ENCODE results near the gene EML5. TPM values are rescaled to one million over a fixed set of nuclear protein-coding genes. Genes with fewer than 3 reads are reported as not detected.

EML5 gene
- total RNA-seq, 1 donor from 2014 or later = 1.0 TPM

DNA sequence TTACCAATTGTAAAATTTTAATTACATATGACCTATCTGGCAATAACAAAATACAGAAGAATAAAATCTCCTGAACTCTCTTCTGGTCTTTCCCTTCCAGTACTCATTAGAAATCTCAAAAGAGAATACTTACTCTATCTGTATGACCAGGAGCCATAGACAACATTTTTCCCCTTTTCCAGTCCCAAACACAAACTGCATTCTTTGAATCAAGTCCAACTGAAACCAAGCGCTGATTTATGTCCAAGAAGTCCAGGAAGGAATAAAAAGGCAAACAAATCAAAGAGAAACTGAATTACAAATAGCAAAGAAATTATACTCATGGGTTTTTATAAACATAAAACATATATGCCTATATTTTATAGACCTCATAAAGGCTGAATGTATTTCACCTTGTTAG is 46.7 kb downstream of the EML5 start:
- Histone ChIP-seq H3K4me1 (ENCODE audit: control insufficient read depth in 3 of 3, insufficient read depth in 3 of 3, low read length in 3 of 3) (no peaks in the 10 kb centered on the region), H3K9ac (ENCODE audit: low read depth in 1 of 3, low read length in 3 of 3) (no peak overlapping the region), H3K9me3 (ENCODE audit: control insufficient read depth in 3 of 3, low read length in 3 of 3) (no peaks in the 10 kb centered on the region), H3K27me3 (ENCODE audit: control insufficient read depth in 3 of 3, insufficient read depth in 3 of 3, low read length in 3 of 3) (no peaks in the 10 kb centered on the region), H3K4me3 (ENCODE audit: low read length in 3 of 3) (no peak overlapping the region), H3K27ac (ENCODE audit: low read depth, low read length) (no peak overlapping the region), H3K36me3 (ENCODE audit: control insufficient read depth in 3 of 3, insufficient read depth in 3 of 3, low read length in 3 of 3) (no peaks in the 10 kb centered on the region)

DNA sequence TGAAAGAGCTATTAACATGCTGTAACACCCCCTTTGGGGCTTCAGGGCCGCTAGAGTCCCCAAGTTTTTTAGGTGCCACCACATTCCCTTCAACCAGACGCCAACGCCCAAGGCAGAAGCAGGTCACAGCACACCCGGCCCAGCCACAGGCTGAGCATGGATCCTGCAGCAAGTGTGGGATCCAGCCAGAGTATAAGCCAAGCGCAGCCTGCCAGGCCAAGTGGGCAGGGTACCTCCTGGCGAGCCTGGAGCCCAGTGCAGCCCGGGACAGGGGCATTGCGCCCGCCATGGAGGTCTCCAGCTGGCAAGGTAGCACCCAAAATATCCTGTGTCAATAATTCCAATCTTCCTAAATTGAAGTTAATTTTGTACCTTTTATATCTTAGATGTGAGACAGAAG is 55.5 kb downstream of the EML5 start:
- H3K9ac ChIP-seq (ENCODE audit: low read depth in 1 of 3, low read length in 3 of 3) = no peak overlapping the region
- no peaks in the 10 kb centered on the region for H3K36me3 ChIP-seq (ENCODE audit: control insufficient read depth in 3 of 3, insufficient read depth in 3 of 3, low read length in 3 of 3)
- H3K27ac ChIP-seq (ENCODE audit: low read depth, low read length) = no peak overlapping the region
- H3K9me3 ChIP-seq (ENCODE audit: control insufficient read depth in 3 of 3, low read length in 3 of 3) = no peaks in the 10 kb centered on the region
- H3K4me3 ChIP-seq (ENCODE audit: low read length in 3 of 3) = no peak overlapping the region
- H3K4me1 ChIP-seq (ENCODE audit: control insufficient read depth in 3 of 3, insufficient read depth in 3 of 3, low read length in 3 of 3) = no peaks in the 10 kb centered on the region
- H3K27me3 ChIP-seq (ENCODE audit: control insufficient read depth in 3 of 3, insufficient read depth in 3 of 3, low read length in 3 of 3) = no peaks in the 10 kb centered on the region

DNA sequence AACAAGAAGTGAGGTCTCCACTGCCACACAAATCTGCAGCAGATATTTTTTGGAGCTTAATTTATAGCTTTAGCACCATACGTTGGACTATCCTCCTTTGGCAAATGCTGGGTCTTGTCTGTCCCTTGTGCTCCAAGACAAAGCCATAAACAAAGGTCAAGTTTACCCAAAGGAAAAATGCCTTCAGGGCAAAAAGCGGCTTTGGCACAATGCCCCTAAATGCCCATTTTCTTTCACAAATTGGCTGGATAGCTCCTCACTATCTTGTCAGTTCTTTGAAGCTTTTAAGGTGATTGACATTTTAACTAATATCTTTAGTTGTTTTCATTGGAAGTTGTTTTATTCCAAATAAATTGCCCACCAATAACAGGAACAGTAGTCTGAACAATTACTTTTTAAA is 59.6 kb downstream of the EML5 start:
- H3K36me3 ChIP-seq (ENCODE audit: control insufficient read depth in 3 of 3, insufficient read depth in 3 of 3, low read length in 3 of 3) = no peaks in the 10 kb centered on the region
- no peaks in the 10 kb centered on the region for H3K9me3 ChIP-seq (ENCODE audit: control insufficient read depth in 3 of 3, low read length in 3 of 3)
- H3K9ac ChIP-seq (ENCODE audit: low read depth in 1 of 3, low read length in 3 of 3) = no peak overlapping the region
- no peak overlapping the region for H3K27ac ChIP-seq (ENCODE audit: low read depth, low read length)
- H3K4me1 ChIP-seq (ENCODE audit: control insufficient read depth in 3 of 3, insufficient read depth in 3 of 3, low read length in 3 of 3) = no peaks in the 10 kb centered on the region
- H3K4me3 ChIP-seq (ENCODE audit: low read length in 3 of 3) = no peak overlapping the region
- no peaks in the 10 kb centered on the region for H3K27me3 ChIP-seq (ENCODE audit: control insufficient read depth in 3 of 3, insufficient read depth in 3 of 3, low read length in 3 of 3)

DNA sequence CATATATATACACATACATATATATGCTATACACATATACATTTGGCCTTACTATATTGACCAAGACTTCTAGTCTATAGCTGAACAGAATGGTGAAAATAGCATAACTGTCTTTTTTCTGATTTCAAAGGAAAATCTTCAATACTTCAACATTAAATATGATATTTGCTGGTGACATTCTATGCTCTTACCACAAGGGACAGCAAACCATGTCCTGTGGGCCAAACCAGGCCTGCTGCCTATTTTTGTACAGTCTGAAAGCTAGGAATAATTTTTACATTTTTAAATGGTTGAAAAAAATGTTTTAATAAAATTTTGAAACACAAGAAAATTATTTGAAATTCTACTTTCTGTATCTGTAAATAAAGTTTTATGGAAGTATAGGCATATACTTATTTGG is 63.6 kb downstream of the EML5 start:
- H3K4me1 ChIP-seq (ENCODE audit: control insufficient read depth in 3 of 3, insufficient read depth in 3 of 3, low read length in 3 of 3) = no peaks in the 10 kb centered on the region
- no peaks in the 10 kb centered on the region for H3K9me3 ChIP-seq (ENCODE audit: control insufficient read depth in 3 of 3, low read length in 3 of 3)
- no peak overlapping the region for H3K9ac ChIP-seq (ENCODE audit: low read depth in 1 of 3, low read length in 3 of 3)
- no peaks in the 10 kb centered on the region for H3K27me3 ChIP-seq (ENCODE audit: control insufficient read depth in 3 of 3, insufficient read depth in 3 of 3, low read length in 3 of 3)
- H3K4me3 ChIP-seq (ENCODE audit: low read length in 3 of 3) = no peak overlapping the region
- H3K36me3 ChIP-seq (ENCODE audit: control insufficient read depth in 3 of 3, insufficient read depth in 3 of 3, low read length in 3 of 3) = no peaks in the 10 kb centered on the region
- H3K27ac ChIP-seq (ENCODE audit: low read depth, low read length) = no peak overlapping the region

DNA sequence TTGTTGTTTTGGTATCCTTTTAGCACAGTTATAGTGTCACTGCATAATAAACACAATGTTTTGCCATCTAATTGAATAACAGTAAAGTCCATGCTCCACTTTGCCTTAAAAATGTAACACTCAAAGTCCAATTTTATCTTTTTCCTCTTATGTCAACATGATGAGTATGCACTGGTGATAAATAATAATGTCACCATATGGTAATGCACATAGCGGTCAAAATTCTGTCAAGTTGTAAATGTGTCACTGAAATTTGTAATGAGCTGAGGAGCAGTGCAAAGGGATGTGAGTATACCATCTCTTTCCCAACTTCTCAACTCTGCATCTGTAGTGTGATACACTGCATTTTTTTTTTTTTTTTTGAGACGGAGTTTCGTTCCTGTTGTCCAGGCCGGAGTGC is 65.7 kb downstream of the EML5 start:
- H3K9ac ChIP-seq (ENCODE audit: low read depth in 1 of 3, low read length in 3 of 3) = no peak overlapping the region
- H3K4me3 ChIP-seq (ENCODE audit: low read length in 3 of 3) = no peak overlapping the region
- no peaks in the 10 kb centered on the region for H3K27me3 ChIP-seq (ENCODE audit: control insufficient read depth in 3 of 3, insufficient read depth in 3 of 3, low read length in 3 of 3)
- H3K36me3 ChIP-seq (ENCODE audit: control insufficient read depth in 3 of 3, insufficient read depth in 3 of 3, low read length in 3 of 3) = no peaks in the 10 kb centered on the region
- no peaks in the 10 kb centered on the region for H3K9me3 ChIP-seq (ENCODE audit: control insufficient read depth in 3 of 3, low read length in 3 of 3)
- no peak overlapping the region for H3K27ac ChIP-seq (ENCODE audit: low read depth, low read length)
- no peaks in the 10 kb centered on the region for H3K4me1 ChIP-seq (ENCODE audit: control insufficient read depth in 3 of 3, insufficient read depth in 3 of 3, low read length in 3 of 3)

DNA sequence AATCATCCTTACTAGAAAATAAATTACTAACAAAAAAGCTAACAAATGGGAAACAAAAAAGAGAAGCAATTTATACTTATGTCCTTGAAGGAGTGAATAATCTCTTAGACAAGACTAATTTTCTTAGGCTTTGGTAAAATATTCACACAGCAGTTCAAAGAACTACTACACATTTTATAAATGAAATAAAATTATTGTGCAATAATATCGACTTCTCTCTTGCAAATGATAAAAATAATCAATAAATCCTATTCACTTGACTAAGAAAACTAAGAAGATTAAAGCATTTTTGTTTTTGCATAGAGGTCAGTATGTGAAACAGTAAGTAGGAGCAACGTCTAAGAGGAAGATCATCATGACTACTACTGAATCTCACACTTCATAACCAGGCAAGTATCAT is 82.0 kb downstream of the EML5 start:
- no peak overlapping the region for H3K9ac ChIP-seq (ENCODE audit: low read depth in 1 of 3, low read length in 3 of 3)
- no peaks in the 10 kb centered on the region for H3K27me3 ChIP-seq (ENCODE audit: control insufficient read depth in 3 of 3, insufficient read depth in 3 of 3, low read length in 3 of 3)
- no peak overlapping the region for H3K27ac ChIP-seq (ENCODE audit: low read depth, low read length)
- H3K4me3 ChIP-seq (ENCODE audit: low read length in 3 of 3) = no peak overlapping the region
- no peaks in the 10 kb centered on the region for H3K36me3 ChIP-seq (ENCODE audit: control insufficient read depth in 3 of 3, insufficient read depth in 3 of 3, low read length in 3 of 3)
- no peaks in the 10 kb centered on the region for H3K4me1 ChIP-seq (ENCODE audit: control insufficient read depth in 3 of 3, insufficient read depth in 3 of 3, low read length in 3 of 3)
- H3K9me3 ChIP-seq (ENCODE audit: control insufficient read depth in 3 of 3, low read length in 3 of 3) = no peaks in the 10 kb centered on the region

DNA sequence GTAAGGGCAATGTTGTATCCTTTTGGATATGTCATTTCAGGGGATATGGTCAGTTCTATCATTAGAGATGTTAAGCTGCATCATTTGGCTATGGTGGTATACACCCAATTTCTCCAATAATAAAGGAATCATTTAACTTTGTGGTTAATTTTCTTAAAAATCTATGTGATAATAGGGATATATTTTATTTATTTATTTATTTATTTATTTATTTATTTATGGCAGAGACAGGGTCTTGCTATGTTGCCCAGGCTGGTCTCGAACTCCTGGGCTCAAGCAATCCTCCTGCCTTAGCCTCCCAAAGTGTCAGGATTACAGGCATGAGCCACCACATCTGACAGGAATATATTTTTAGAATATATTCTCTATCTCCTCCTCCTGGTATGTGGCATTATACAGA is 85.7 kb downstream of the EML5 start:
- Histone ChIP-seq H3K9ac (ENCODE audit: low read depth in 1 of 3, low read length in 3 of 3) (no peak overlapping the region), H3K9me3 (ENCODE audit: control insufficient read depth in 3 of 3, low read length in 3 of 3) (no peaks in the 10 kb centered on the region), H3K27me3 (ENCODE audit: control insufficient read depth in 3 of 3, insufficient read depth in 3 of 3, low read length in 3 of 3) (no peaks in the 10 kb centered on the region), H3K4me3 (ENCODE audit: low read length in 3 of 3) (no peak overlapping the region), H3K27ac (ENCODE audit: low read depth, low read length) (no peak overlapping the region), H3K36me3 (ENCODE audit: control insufficient read depth in 3 of 3, insufficient read depth in 3 of 3, low read length in 3 of 3) (no peaks in the 10 kb centered on the region), H3K4me1 (ENCODE audit: control insufficient read depth in 3 of 3, insufficient read depth in 3 of 3, low read length in 3 of 3) (no peaks in the 10 kb centered on the region)

DNA sequence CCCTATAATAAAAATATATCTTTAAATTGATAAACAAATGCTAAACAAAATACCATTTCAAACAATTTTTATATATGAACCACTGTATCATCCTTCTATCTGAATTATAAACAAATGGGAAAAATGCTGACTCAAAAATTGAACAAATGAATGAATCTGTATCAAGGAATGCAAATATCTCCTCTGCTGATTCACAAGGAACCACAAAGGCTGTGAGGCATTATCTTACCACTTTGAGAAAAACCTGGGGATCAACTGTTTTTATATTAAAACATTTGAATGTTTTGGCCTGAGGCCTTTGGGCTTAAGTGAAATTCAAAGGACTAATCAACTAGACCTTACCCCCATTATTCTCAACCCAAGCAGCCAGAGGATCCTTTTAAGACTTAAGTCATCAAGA is 86.3 kb downstream of the EML5 start:
- Histone ChIP-seq H3K27ac (ENCODE audit: low read depth, low read length) (no peak overlapping the region), H3K4me1 (ENCODE audit: control insufficient read depth in 3 of 3, insufficient read depth in 3 of 3, low read length in 3 of 3) (no peaks in the 10 kb centered on the region), H3K9me3 (ENCODE audit: control insufficient read depth in 3 of 3, low read length in 3 of 3) (no peaks in the 10 kb centered on the region), H3K9ac (ENCODE audit: low read depth in 1 of 3, low read length in 3 of 3) (no peak overlapping the region), H3K36me3 (ENCODE audit: control insufficient read depth in 3 of 3, insufficient read depth in 3 of 3, low read length in 3 of 3) (no peaks in the 10 kb centered on the region), H3K4me3 (ENCODE audit: low read length in 3 of 3) (no peak overlapping the region), H3K27me3 (ENCODE audit: control insufficient read depth in 3 of 3, insufficient read depth in 3 of 3, low read length in 3 of 3) (no peaks in the 10 kb centered on the region)

DNA sequence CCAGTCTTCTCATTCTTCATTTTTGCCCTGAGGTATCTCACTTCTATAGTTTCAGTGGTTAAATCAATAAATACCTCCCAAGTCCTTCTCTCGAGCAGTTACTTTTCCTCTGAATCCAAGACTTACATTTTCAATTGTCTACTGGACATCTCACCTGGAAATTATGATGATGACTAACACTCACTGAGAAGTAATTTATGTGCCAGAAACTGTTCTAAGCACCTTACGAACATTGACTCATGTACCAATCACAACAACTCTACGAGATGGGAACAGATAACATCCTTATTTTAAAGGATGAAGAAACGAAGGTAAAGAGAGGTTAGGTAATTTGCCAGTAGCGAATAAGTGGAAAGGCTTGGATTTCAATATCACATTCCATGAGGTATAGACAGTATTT is 94.1 kb downstream of the EML5 start:
- no peaks in the 10 kb centered on the region for H3K27me3 ChIP-seq (ENCODE audit: control insufficient read depth in 3 of 3, insufficient read depth in 3 of 3, low read length in 3 of 3)
- no peak overlapping the region for H3K4me3 ChIP-seq (ENCODE audit: low read length in 3 of 3)
- no peaks in the 10 kb centered on the region for H3K9me3 ChIP-seq (ENCODE audit: control insufficient read depth in 3 of 3, low read length in 3 of 3)
- no peak overlapping the region for H3K9ac ChIP-seq (ENCODE audit: low read depth in 1 of 3, low read length in 3 of 3)
- H3K36me3 ChIP-seq (ENCODE audit: control insufficient read depth in 3 of 3, insufficient read depth in 3 of 3, low read length in 3 of 3) = no peaks in the 10 kb centered on the region
- no peak overlapping the region for H3K27ac ChIP-seq (ENCODE audit: low read depth, low read length)
- no peaks in the 10 kb centered on the region for H3K4me1 ChIP-seq (ENCODE audit: control insufficient read depth in 3 of 3, insufficient read depth in 3 of 3, low read length in 3 of 3)

DNA sequence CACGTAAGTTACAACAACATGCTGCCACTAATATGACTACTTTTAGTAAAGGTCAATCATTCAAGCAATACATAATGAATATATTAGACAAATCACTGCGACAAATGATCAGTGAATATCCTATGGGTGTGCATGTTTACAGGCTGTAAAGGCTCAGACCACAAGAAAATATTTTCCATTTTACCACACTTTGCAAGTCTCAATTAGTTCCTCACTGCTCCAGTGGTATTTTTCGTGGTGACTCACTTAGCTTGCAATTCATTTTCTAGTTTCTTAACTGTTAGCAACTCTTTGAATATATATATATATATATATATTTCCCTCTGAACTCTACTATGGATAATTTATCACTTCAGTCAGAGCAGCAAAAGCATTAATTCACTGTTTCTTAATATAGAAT is 96.9 kb downstream of the EML5 start:
- Histone ChIP-seq H3K27ac (ENCODE audit: low read depth, low read length) (no peak overlapping the region), H3K9ac (ENCODE audit: low read depth in 1 of 3, low read length in 3 of 3) (no peak overlapping the region), H3K36me3 (ENCODE audit: control insufficient read depth in 3 of 3, insufficient read depth in 3 of 3, low read length in 3 of 3) (no peaks in the 10 kb centered on the region), H3K9me3 (ENCODE audit: control insufficient read depth in 3 of 3, low read length in 3 of 3) (no peaks in the 10 kb centered on the region), H3K4me3 (ENCODE audit: low read length in 3 of 3) (no peak overlapping the region), H3K27me3 (ENCODE audit: control insufficient read depth in 3 of 3, insufficient read depth in 3 of 3, low read length in 3 of 3) (no peaks in the 10 kb centered on the region), H3K4me1 (ENCODE audit: control insufficient read depth in 3 of 3, insufficient read depth in 3 of 3, low read length in 3 of 3) (no peaks in the 10 kb centered on the region)

DNA sequence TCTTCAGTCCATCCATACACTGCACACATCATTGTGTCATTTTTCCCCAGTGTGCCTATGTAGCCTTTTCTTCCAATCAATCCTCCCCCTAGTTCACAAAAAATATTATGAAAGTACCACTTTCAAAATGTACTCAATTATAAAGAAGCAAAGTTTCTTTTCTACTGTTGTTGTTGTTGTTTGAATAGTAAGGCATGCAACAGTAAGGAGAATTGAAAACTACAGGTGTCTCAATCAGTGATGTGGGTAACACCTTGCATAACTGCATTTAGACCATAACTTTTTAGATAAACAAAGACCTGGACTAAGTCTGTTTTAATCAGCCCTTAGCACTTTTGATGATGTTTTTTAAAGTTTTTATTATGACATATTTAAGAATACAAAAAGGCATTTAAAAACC is 104.4 kb downstream of the EML5 start:
- H3K4me1 ChIP-seq (ENCODE audit: control insufficient read depth in 3 of 3, insufficient read depth in 3 of 3, low read length in 3 of 3) = no peaks in the 10 kb centered on the region
- no peak overlapping the region for H3K9ac ChIP-seq (ENCODE audit: low read depth in 1 of 3, low read length in 3 of 3)
- no peaks in the 10 kb centered on the region for H3K9me3 ChIP-seq (ENCODE audit: control insufficient read depth in 3 of 3, low read length in 3 of 3)
- H3K27me3 ChIP-seq (ENCODE audit: control insufficient read depth in 3 of 3, insufficient read depth in 3 of 3, low read length in 3 of 3) = no peaks in the 10 kb centered on the region
- H3K4me3 ChIP-seq (ENCODE audit: low read length in 3 of 3) = no peak overlapping the region
- H3K27ac ChIP-seq (ENCODE audit: low read depth, low read length) = no peak overlapping the region
- no peaks in the 10 kb centered on the region for H3K36me3 ChIP-seq (ENCODE audit: control insufficient read depth in 3 of 3, insufficient read depth in 3 of 3, low read length in 3 of 3)
